GM18868 (cell line): ENCODE results near the gene LTBP1.
"Not testable (repeated sequence)": the region's sequence is repeated elsewhere in the genome, so short reads cannot be mapped to it uniquely, and the experiment has no call there.

ENCODE experiments used
- ATAC-seq: cut with Tn5 transposase; IDR thresholded peaks from one replicate; pipeline ENCODE4 v1.9.1; 2021; ENCODE audit warnings: mild to moderate bottlenecking, moderate library complexity; ENCODE audit not compliant: unreplicated experiment

LTBP1 gene

GRCh38 chr2:32946314-32947075 is at the start of gene LTBP1:
Gene LTBP1 (plus strand): TSS chr2:32946953. CDS start chr2:32947325, 372 bp downstream.
- peak; percentile 77 for ATAC-seq

- no peak for ATAC-seq
Observed at GRCh38 chr2:32900246-32900973, 46.3 kb upstream of the LTBP1 start.

- ATAC-seq: no peak
Observed at GRCh38 chr2:32901313-32901712, 45.4 kb upstream of the LTBP1 start.

- ATAC-seq: no peak
Observed at GRCh38 chr2:32902174-32902573, 44.6 kb upstream of the LTBP1 start.

GRCh38 chr2:32902986-32903385 is 43.8 kb upstream of the LTBP1 start:
- ATAC-seq: no peak

- no peak for ATAC-seq
Observed at GRCh38 chr2:32904074-32904473, 42.7 kb upstream of the LTBP1 start.

- no peak for ATAC-seq
Observed at GRCh38 chr2:32904751-32905150, 42.0 kb upstream of the LTBP1 start.

GRCh38 chr2:32905270-32905669 is 41.5 kb upstream of the LTBP1 start:
- ATAC-seq: no peak

- ATAC-seq: peak; percentile 90
Observed at GRCh38 chr2:32910883-32911598, 35.7 kb upstream of the LTBP1 start.

- ATAC-seq: no peak
Observed at GRCh38 chr2:32915694-32916093, 31.1 kb upstream of the LTBP1 start.

GRCh38 chr2:32918774-32919173 is 28.0 kb upstream of the LTBP1 start:
- no peak for ATAC-seq

GRCh38 chr2:32919901-32920300 is 26.9 kb upstream of the LTBP1 start:
- ATAC-seq: not testable (repeated sequence)

- ATAC-seq: not testable (repeated sequence)
Observed at GRCh38 chr2:32921486-32921885, 25.3 kb upstream of the LTBP1 start.

GRCh38 chr2:32922501-32922900 is 24.3 kb upstream of the LTBP1 start:
- no peak for ATAC-seq

- no peak for ATAC-seq
Observed at GRCh38 chr2:32923109-32923508, 23.6 kb upstream of the LTBP1 start.

GRCh38 chr2:32925283-32925815 is 21.4 kb upstream of the LTBP1 start:
- no peak for ATAC-seq

GRCh38 chr2:32925976-32926707 is 20.6 kb upstream of the LTBP1 start:
- ATAC-seq: no peak

- ATAC-seq: no peak
Observed at GRCh38 chr2:32926708-32927084, 20.1 kb upstream of the LTBP1 start.

- no peak for ATAC-seq
Observed at GRCh38 chr2:32930436-32930835, 16.3 kb upstream of the LTBP1 start.

GRCh38 chr2:32931519-32931918 is 15.2 kb upstream of the LTBP1 start:
- ATAC-seq: no peak
